ENCODE data around the gene B3GAT1. TPM values are rescaled to one million over a fixed set of nuclear protein-coding genes. Genes with fewer than 3 reads are reported as not detected.

Gene B3GAT1
- total RNA-seq, 1 experiment from 2014 or later, result not detected

- Histone ChIP-seq H4K20me1 (ENCODE audit: insufficient read depth) (no peaks in the 10 kb centered on the region), H3K9ac (ENCODE audit: low read length) (no peak overlapping the region), H3K36me3 (ENCODE audit: control insufficient read depth in 1 of 2, insufficient read depth in 2 of 2, low read length in 2 of 2) (no peaks in the 10 kb centered on the region), H3K27me3 (ENCODE audit: insufficient read depth, low read length) (peaks cover 7% of the 10 kb centered on the region; the same call in 1 of the 2 replicates), H3K9me2 (ENCODE audit: insufficient read depth) (no peaks in the 10 kb centered on the region), H2AFZ (ENCODE audit: low read depth, low read length, poor library complexity, severe bottlenecking) (no peak overlapping the region), H3K27ac (ENCODE audit: low read depth, low read length) (no peak overlapping the region), H3K9me3 (ENCODE audit: control insufficient read depth in 1 of 2, insufficient read depth in 1 of 2, low read depth in 1 of 2, low read length in 2 of 2) (no peaks in the 10 kb centered on the region), H3K79me2 (ENCODE audit: insufficient read depth, low read length) (no peaks in the 10 kb centered on the region), H3K4me1 (ENCODE audit: control insufficient read depth in 1 of 2, insufficient read depth in 2 of 2, low read length in 2 of 2) (peaks cover 0 to 7% of the 10 kb centered on the region in 2 experiments; a peak in 2 of 4 replicates), H3K4me3 (replicated peaks in 1 of 2; ENCODE audit: low read depth in 1 of 2, low read length in 2 of 2) (no peak overlapping the region), H3K4me2 (ENCODE audit: low read length) (no peak overlapping the region; the same call in 1 of the 2 replicates)
- ATAC-seq (peak; percentile 39), DNase-seq (ENCODE audit: low read depth, low spot score) (no peak)
- TF ChIP-seq RAD21 (IDR thresholded peaks at IDR 0.05; ENCODE audit: low read depth) (no peak), TCF7L2 (IDR thresholded peaks at IDR 0.05; ENCODE audit: borderline replicate concordance, extremely low read depth, insufficient read depth, insufficient read length) (no peak), POLR2AphosphoS5 (IDR thresholded peaks at IDR 0.05; ENCODE audit: low read depth, low read length) (no peak), SP1 (IDR thresholded peaks at IDR 0.05; ENCODE audit: low read depth) (no peak), EZH2 (IDR thresholded peaks at IDR 0.05) (no peak)
- POLR2A ChIA-PET, result no interaction called here
- intact Hi-C loops (cut with micrococcal nuclease), result no loop called here
- CTCF ChIA-PET, result no interaction called here
- RAD21 ChIA-PET (ENCODE audit: low non-redundant PET in 1 of 2, low total read pairs in 2 of 2, uncharacterized antibody in 2 of 2, unreplicated experiment in 2 of 2), result interaction anchor here in 1 of 2 experiments (0.6 kb wide), 1 partner anchor 17 kb away, joined by 3 read pairs; no protein-coding TSS in a partner anchor
- BruUV-seq (replicated peaks), result no TSS peak
These were observed 9.9 kb downstream of the B3GAT1 start for GRCh38 chr11:134401825-134402809.

- Histone ChIP-seq H3K27me3 (ENCODE audit: insufficient read depth, low read length) (peaks cover 6% of the 10 kb centered on the region; the same call in 1 of the 2 replicates), H3K4me2 (ENCODE audit: low read length) (no peak overlapping the region), H3K36me3 (ENCODE audit: control insufficient read depth in 1 of 2, insufficient read depth in 2 of 2, low read length in 2 of 2) (no peaks in the 10 kb centered on the region), H3K9me3 (ENCODE audit: control insufficient read depth in 1 of 2, insufficient read depth in 1 of 2, low read depth in 1 of 2, low read length in 2 of 2) (no peaks in the 10 kb centered on the region), H3K9me2 (ENCODE audit: insufficient read depth) (no peaks in the 10 kb centered on the region), H3K9ac (ENCODE audit: low read length) (no peak overlapping the region), H2AFZ (ENCODE audit: low read depth, low read length, poor library complexity, severe bottlenecking) (no peak overlapping the region), H3K79me2 (ENCODE audit: insufficient read depth, low read length) (no peaks in the 10 kb centered on the region), H3K4me3 (replicated peaks in 1 of 2; ENCODE audit: low read depth in 1 of 2, low read length in 2 of 2) (no peak overlapping the region), H3K4me1 (ENCODE audit: control insufficient read depth in 1 of 2, insufficient read depth in 2 of 2, low read length in 2 of 2) (peaks cover 0 to 7% of the 10 kb centered on the region in 2 experiments; a peak in 2 of 4 replicates), H3K27ac (ENCODE audit: low read depth, low read length) (no peak overlapping the region), H4K20me1 (ENCODE audit: insufficient read depth) (no peaks in the 10 kb centered on the region)
- DNase-seq (ENCODE audit: low read depth, low spot score) (no peak), ATAC-seq (no peak)
- ChIA-PET POLR2A (no interaction called here), CTCF (no interaction called here), RAD21 (ENCODE audit: low non-redundant PET in 1 of 2, low total read pairs in 2 of 2, uncharacterized antibody in 2 of 2, unreplicated experiment in 2 of 2) (no interaction called here)
- BruUV-seq (replicated peaks), result no TSS peak
- intact Hi-C loops (cut with micrococcal nuclease), result no loop called here
- no peak for TF ChIP-seq REST (IDR thresholded peaks at IDR 0.05; ENCODE audit: low read depth)
These were observed 12.0 kb downstream of the B3GAT1 start for GRCh38 chr11:134399996-134400395.

All from HCT116 (cell line).